Stimulated activated CD4-positive, alpha-beta T cell treated with anti-CD3 and anti-CD28 coated beads, Interleukin-4, amount 100 ng/mL, for 24 hours (primary cell): ENCODE results near the gene SUSD4.

Experiments
- DNase-seq: peaks from one replicate; pipeline ENCODE4 v3.0.0-alpha.2; 2020

Gene SUSD4

DNA sequence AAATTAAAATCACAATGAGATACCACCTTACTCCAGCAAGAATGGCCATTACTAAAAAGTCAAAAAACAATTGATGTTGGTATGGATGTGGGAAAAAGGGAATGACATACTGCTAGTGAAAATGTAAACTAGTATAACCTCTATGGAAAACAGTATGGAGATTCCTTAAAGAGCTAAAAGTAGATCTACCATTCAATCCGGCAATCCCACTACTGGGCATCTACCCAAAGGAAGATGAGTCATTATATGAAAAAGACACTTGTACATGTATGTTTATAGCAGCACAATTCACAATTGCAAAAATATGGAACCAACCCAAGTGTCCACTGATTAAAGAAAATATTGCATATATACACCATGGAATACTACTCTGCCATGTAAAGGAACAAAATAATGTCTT lies 37.2 kb downstream of the SUSD4 start:
- DNase-seq = no peak

DNA sequence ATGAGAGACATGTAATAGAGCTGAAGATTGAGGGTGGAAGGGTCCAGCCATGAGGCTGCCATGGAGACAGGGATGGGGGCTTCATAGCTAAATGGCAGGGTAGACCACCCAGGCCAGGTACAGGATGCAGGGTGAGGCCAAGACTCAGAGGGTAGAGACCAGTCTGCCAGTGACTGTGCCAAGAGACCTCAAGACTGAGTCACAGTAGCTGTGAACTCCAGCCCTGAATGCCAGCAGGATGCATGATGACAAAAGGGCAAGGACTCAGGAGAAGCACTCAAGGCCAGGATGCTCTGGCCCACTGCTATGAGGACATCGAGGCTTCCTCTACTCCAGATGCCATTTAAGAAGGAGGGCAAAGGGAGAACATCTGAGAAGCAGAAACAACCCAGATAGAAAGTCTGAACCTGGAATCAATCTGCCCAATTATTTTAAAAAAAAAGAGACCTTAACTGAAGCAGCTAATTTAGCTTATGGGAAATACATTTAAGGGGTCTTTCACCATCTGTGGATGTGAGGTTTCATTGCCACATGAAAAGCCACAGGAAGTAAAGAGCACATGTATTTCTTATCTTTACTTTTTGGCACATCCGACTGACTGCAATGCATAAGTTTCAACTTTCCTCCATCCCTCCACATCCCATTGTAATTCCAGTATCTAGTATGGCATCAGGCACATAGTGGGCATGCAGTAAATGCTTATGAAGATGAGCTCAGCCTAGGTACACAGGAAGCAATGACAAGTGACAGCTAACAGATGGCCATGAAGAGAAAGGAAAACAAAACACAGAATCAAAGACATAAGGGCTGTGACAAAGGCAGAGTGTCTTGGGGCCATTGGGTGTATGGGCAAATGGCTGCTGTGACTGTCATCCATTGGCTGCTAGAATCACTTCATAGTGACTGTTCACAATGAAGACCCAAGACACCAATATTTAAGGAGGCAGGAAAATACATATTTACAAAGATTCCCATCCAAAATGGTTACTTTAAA lies 40.2 kb downstream of the SUSD4 start:
- DNase-seq = no peak

DNA sequence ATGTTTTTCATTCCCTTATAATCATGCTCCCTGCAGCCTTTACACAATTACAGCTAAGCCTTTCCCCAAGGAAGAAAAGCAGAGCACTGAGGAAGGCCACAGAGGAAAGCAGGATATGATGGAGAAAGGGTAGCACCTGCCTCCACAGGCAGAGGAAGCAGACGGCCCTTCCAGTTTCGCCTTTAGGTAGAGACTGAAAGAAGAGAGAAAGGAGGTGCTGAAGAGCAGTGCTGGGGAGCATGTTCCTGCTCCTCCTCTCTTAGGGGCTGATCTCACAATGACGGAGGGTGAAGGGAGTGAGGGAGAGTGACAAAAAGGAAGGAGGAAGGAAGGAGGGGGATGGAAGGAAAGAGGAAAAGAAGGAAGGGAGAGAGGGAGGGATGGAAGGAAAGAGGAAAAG lies 41.1 kb downstream of the SUSD4 start:
- no peak for DNase-seq

DNA sequence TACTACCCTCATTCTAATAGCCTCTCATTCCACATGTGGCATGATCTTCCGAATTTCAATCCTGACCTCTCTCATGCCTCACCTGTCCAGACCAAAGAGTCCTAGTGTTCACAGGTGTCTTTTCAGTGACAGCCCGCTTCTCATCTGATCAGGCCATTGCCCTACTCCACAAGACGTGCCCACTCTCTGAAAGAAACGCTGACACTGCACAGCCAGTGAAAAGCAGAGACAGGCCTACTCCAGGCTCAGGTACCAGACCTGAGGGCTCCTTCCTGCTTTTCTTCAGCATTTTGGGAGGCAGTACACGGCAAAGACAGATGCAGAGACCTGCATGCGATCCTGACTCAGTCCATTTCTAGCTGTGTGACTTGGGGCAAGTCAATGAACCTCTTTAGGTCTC lies 43.0 kb downstream of the SUSD4 start:
- DNase-seq = no peak

DNA sequence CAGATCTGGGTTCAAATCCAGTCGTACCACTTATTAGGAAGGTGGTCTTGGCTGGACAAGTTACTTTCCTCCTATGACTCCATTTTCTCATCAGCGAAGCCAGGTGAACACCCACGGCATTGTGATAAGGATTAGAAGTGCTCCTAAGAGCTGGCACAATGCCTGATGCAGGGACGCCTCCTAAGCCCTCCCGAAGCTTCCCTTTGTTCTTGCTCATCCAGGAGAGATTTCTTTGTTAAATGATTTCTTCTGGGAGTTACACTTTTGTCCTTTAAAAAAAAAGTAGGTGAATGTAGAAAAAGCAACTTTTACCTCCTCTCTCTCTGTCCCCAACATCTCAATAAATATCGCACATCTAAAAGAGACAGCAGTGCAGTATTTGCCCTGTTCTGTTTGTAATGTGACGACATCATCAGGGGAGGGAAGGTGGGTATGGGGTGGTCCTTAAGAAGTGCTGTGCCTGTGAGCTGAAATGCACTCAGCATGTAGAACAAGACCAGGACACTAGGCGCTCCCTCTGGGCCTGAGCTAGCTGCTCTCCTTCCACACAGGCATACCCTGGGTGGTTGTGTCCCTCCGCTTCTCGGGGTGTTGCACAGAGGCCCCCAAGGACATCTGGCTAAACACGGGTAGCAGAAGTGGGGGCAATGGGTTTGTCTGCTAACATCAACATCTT lies 43.9 kb downstream of the SUSD4 start:
- DNase-seq = no peak

DNA sequence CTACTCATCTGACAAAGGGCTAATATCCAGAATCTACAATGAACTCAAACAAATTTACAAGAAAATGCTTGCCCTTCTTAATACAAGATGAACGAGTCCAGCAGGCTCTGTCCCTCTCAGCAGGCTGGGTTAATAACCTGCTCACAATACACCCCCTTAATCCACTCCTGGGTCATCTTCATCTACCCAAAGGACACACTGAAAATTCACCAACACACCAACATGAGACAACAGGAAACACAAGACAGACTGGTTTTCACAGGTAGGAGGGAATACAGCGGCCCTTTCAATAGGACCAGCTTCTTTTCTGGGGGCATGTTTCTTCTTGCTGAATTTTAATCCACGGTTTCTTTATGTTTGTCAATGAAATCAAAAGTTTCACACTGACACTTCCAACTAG lies 44.6 kb downstream of the SUSD4 start:
- no peak for DNase-seq

DNA sequence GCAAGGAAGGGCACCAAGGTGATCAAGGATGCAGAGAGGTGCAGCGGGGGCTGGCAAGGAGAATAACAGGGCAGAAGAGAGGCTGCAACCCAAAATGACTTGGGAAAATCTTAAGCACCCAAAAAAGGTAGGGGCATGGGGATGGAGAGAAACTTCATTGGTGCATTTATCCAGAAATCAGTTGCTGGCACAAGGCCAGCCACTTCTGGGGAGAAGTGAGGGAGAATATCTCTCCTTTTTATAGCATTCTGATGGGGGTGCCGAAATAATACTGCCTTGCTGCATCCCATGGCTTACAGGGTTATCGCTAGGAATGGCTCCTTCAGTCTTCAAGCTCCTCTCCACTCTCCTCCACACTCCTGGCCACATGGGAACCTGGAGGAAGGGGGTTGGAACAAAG lies 47.9 kb downstream of the SUSD4 start:
- no peak for DNase-seq

DNA sequence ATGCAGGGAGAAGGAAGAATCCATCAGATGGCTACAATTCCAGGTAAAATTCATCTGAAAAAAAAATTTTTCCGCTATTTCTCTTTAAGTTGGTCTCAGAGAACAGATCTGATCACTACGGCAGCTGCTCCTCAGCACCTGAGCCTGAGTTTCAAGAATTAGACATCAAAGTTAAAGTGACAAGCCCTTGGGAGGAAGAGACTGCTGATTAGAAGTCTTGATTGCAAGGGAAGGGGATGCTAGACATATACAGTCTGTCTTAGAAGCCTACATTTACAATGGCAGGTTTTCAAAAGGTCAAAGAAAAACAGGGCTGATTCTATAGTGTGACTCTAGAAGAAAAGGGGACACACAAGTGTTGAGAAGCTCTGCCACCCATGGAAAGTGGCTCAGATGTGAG lies 48.3 kb downstream of the SUSD4 start:
- DNase-seq = no peak

DNA sequence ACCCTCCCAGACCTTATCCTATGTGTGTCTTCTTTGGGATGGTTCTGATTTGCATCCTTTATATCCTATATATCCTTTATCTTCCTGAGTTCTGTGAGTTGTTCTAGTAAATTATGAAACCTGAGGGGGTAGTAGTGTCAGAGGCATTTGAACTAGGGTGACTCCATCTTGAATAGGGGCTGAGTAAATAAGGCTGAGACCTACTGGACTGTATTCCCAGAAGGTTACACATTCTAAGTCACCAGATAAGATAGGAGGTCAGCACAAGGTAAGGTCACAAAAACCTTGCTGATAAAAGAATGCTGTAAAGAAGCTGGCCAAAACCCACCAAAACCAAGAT lies 50.6 kb downstream of the SUSD4 start:
- DNase-seq = no peak

DNA sequence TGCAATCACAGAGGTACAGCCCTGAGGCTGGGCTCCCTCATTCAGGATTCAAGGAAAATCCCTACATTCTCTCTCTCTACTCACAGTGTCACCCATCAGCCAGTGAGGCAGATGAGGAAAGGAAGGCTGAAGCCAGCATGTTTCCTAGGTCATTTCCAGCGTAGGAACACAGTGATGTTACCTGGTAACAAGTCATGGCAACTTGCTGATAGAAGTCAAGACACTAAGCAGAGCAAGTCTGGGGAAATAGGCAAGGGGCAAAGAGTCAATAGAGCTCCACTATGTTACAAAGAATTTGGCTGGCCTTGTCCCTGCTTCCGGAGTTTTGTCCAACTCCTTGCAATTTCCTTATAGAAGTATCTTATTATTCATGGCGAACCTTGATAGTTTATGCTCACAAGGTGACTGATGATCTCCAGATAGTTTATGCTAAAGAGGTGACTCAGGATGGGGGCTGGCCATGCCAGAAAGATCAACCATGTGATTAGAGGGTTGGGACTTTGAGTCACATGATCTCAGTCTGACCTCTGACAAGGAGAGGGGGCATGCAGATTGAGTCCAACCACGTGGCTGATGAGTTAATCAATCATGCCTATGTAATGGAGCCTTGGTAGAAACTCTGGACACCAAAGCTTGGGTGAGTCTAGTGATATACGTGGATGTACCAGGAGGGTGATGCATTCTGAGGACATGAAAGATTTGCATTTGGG lies 51.1 kb downstream of the SUSD4 start:
- DNase-seq = no peak

DNA sequence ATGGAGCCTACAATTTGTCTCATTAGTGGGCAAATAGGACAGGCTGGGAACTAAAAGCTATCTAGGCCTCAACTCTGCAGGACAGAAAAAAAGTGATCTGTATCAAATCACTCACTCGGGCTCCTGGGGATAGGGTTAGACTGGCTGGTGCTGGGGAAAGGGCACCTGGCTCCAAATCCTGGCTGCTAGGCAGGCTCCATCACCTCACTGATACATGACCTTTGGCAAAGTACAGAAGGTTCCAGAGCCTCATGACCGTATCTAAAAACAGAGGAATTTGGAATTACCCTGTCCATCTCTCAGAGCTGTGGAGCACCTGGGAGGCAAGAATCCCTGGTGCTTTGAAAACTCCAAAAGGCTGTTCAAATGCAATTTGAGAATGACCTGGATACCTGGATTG lies 51.7 kb downstream of the SUSD4 start:
- DNase-seq = no peak

DNA sequence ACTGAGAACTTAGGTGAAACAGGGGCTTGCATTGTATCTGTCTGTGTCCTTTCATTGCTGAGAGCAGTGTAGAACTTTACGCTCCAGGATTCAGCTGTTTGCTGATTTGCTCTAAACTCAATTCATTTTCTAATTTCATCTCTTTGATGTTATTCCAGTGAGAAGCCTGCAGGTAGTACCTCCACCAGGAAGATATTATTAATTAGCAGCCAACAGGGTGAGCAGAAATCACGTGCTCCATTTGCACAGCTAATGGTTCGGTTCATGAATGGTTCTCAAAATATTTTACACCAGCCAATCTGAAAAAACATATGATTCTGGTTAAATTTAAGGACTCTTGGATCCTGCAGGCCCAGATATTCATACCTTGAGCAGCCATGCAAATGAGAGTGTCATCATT lies 52.1 kb downstream of the SUSD4 start:
- DNase-seq = no peak

DNA sequence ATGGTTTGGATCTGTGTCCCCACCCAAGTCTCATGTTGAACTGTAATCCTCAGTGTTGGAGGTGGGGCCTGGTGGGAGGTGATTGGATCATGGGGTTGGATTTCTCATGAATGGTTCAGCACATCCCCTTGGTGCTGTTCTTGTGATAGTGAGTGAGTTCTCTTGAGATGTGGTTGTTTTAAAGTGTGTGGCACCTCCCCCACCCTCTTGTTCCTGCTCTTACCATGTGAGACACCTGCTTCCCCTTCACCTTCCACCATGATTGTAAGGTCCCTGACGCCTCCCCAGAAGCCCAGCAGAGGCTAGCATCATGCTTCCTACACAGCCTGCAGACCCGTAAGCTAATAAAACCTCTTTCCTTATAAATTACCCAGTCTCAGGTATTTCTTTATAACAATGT lies 55.8 kb downstream of the SUSD4 start:
- DNase-seq = no peak

DNA sequence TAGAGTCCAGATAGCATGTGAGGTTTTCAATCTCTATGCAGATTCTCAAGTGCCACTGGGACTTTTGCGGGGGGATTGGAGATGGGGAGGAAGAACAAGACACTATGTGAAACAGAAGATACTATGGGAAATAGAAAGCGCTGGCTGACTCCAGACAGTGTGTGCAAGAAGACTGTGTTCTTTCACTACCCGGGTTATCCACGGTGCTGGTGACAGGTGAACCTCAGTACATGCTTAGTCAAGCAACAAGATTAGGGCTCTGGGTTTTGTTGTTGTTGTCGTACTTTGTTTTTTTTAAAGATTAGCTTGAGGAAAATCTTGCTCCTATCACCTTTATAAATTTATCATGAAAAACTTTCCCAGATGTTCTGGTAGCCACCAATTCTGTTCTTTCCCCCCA lies 56.4 kb downstream of the SUSD4 start:
- no peak for DNase-seq

DNA sequence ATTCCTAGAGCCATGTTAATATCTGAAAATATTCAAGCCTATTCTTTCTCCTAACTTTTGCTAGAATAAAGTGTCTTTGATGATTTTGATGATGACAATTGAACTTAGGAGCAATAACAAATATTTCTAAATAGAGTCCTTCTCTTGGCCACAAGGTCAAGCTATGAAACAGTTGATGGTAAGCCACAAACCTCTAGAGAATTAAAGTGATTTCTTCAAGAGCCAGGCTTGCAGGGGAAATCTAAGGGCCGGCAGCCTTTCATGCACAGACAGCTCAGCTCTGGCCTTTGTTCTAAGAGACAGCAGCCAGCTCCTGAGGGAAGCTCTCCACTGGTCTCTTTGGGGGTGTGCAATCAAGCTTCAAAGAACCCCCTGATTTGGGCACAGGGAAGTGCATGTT lies 59.0 kb downstream of the SUSD4 start:
- DNase-seq = no peak

DNA sequence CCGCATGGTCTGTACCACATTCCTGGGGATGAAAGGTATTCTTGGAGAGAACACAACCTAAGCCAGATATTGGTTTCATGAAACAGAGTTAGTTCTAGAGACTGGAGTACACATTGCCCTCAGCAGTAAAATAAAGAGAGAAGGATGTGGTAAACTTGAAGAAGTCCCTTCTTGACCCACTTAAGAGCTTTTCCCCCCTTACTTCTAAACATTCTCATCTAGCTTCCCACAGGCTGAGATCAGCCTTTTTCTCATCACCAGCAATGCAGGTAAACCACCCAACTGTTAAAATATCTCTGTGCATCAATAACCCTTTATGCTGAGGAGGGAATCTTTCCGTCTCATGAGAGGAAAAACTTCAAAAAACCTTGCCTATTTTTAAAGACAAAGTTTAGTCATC lies 62.6 kb downstream of the SUSD4 start:
- DNase-seq = no peak

DNA sequence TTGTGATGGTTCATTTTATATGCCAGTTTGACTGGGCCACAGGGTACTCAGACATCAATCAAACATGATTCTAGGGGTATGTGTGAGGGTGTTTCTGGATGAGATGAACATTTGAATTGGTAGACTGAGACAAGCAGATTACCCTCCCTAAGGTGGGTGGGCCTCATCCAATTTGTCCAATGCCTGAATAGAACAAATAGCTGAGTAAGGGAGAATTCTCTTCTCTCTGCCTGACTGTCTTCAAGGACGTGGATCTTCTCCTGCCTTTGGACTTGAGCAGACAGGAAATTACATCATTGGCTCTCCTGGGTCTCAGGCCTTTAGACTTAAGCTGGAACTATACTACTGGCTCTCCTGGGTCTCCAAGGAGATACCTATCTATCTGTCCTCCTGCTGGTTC lies 64.4 kb downstream of the SUSD4 start:
- no peak for DNase-seq

DNA sequence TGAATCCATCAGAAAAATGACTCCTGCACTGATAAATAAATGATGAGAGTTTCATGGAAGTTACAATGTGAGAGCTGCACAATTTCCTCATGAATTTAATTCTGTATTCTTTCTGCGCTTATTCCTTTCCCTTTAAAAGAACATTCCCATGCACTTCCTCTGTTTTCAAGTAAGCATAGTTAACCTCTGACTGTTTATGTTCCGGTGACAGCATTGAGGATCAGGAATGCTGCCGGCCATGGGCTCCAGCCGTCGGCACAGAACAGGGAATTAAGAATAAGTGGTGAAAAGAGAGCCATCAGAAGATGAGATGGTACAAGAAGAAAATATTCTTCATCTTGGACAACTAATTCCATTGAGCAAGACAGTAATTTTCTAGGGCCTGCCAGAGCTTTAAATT lies 65.3 kb downstream of the SUSD4 start:
- no peak for DNase-seq

DNA sequence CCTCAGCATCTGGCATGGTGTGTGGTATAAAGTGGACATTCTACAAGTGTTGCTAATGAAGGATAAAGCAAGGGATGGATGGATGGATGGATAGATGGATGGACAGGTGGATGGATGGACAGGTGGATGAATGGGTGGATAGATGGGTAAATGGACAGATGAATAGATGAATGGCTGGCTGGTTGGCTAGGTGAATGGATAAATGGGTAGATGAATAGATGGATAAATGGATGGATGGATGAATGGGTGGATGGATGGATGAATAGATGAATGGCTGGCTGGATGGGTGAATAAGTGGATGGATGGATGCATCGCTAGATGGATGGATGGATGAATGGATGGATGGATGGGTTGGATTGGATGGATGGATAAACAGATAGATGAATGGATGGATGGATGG lies 66.2 kb downstream of the SUSD4 start:
- DNase-seq = no peak

DNA sequence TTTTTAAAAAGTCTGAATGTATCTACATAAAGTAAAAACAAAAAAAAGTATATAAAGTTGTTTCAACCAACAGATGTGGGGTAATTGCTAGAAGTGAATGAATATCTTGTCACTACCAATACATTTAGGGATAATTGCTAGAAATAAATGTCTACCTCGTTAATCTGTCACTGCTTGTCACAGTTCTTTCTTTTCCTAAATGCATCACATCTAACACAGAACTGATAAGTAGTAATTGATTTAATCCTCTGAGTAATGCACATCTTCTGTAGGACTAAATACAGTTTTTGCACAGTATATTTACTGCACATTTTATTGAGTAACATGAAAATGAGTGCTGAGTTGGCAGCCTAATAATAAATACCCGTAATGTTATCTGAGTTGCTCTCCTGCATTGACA lies 72.2 kb downstream of the SUSD4 start:
- DNase-seq = no peak

DNA sequence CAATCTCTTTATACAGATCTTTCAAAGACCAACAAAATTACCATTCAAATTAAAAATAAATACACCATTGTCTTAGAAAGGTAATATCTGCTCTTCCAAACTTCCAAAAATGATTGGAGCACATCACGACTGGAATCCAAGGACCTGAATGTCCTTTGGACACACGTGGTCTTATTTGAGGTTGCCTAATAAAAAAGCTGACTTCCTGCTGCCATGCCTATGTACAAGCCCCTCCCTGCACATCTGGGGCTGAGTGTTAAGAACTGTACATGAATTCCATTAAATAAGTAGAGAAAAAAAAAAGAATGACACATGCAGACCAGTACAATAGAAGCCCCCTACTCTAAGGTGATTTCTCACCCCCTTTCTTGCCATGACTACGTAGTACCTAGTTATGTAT lies 73.6 kb downstream of the SUSD4 start:
- DNase-seq = no peak

DNA sequence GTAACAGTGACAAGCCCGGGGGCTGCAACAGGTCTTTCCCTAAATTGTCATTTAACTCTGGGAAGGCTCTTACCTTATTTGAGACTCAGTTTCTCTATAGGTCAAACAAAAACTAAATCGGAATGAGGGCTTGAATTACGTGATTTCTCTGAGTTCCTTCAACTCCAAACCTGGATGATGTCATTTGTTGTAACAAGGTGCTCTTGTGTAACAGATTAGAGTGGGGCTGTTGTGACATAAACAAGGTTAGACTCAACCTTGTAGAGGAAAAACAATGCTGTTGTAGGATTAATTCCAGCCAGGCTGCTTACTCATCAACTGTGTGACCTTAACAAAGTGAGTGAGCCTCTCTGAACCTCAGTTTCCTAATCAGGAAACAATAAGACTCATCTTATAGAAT lies 74.4 kb downstream of the SUSD4 start:
- DNase-seq = no peak

DNA sequence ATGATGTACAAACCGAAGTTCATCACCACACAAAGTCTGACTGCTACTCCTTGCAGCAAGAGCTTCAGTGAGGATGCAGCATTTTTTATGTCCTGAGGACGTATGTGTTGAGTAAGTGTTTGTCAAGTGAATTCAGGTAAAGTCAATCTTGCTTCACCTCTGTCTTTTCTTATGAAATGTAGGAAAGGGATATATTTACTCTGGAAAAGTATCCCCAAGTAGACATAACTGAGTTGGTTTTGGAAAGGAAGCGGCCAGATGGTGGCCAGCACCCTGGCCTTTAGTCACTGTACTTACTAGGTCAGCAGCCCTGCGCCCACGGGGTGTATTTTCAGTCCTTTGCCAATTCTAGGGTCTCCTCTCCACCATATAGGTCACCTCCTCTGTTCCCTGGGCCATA lies 75.2 kb downstream of the SUSD4 start:
- no peak for DNase-seq

DNA sequence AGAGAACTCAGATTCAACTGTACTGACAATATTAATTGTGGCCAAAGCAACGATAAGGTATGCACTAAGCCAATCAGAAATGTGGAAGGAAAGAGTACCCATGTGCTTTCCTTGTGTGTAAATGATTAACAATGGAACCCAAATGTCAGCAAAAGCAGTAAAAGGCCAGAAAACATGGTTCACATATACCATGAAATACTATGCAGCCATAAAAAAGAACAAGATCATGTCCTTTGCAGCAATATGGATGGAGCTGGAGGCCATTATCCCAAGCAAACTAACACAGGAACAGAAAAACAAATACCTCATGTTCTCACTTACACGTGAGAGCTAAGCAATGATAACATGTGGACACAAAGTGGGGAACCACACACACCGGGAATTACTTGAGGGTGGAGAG lies 78.5 kb downstream of the SUSD4 start:
- no peak for DNase-seq
